ENCODE measurements around the gene ATF6B. TPM values are rescaled to one million over a fixed set of nuclear protein-coding genes. Genes with fewer than 3 reads are reported as not detected.
A peak's percentile ranks its signal among the peaks of the same experiment; 100 is the strongest.
"Not testable (repeated sequence)": the region's sequence is repeated elsewhere in the genome, so short reads cannot be mapped to it uniquely, and the experiment has no call there.

Gene ATF6B
- total RNA-seq, 1 experiment from 2014 or later, result 70.2 TPM

DNA sequence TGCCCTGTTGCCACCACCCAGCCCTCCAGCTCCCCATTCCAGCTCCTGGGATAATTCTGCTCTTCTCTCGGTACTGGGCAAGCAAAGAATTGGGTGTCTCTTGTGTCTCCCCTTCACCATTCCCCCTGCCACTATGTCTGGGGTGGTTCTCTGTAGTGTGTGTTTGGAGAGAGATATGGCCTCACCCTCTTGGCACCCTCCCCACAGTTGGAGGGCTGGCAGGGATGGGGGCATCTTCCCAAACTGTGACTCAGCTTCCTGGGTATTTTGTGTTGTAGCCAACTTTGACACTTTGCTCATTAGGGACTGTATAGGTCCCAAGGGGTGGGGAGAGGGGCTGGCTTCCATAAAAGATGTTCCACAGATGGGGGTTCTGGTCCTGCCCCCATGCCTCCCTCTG, 20.6 kb downstream of the ATF6B start:
- H3K4me3 ChIP-seq (ENCODE audit: low read depth, low read length, poor library complexity, severe bottlenecking), result no peak overlapping the region
- POLR2A ChIA-PET (ENCODE audit: low non-redundant PET), result no interaction called here

DNA sequence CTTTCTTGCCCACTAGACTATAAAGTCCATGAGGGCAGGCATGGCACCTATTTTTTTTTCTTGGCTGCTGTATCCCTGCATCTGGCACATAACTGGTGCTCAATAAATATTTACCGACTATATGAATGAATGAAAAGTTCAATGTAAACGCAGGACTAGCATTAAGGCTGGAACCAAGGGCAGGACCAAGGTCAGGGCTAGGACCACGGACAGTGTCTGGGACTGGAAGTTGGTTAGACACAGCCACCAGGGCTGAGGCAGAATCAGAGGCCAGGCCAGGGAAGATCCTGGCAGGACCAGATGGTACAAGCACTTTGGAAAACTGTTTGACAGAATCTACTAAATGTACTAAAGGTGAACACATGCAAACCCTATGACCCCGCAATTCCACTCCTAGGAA, 22.6 kb downstream of the ATF6B start:
- Histone ChIP-seq H3K4me1 (ENCODE audit: insufficient read depth, low read length, poor library complexity, severe bottlenecking) (peaks cover 14% of the 10 kb centered on the region), H3K27ac (ENCODE audit: low read depth, low read length, poor library complexity, severe bottlenecking) (no peak overlapping the region), H3K36me3 (ENCODE audit: insufficient read depth, low read length, poor library complexity, severe bottlenecking) (no peaks in the 10 kb centered on the region), H3K4me3 (ENCODE audit: low read depth, low read length, poor library complexity, severe bottlenecking) (no peak overlapping the region), H3K27me3 (replicated peaks; ENCODE audit: insufficient read depth, low read depth, low read length, poor library complexity) (peaks cover 5% of the 10 kb centered on the region), H3K9me3 (ENCODE audit: low read depth, low read length, poor library complexity, severe bottlenecking) (no peaks in the 10 kb centered on the region)
- POLR2A ChIA-PET (ENCODE audit: low non-redundant PET), result no interaction called here
- intact Hi-C loops (cut with micrococcal nuclease; ENCODE audit: unreplicated experiment), result no loop called here
- CTCF ChIA-PET, result no interaction called here
- TF ChIP-seq, protein P1, sequence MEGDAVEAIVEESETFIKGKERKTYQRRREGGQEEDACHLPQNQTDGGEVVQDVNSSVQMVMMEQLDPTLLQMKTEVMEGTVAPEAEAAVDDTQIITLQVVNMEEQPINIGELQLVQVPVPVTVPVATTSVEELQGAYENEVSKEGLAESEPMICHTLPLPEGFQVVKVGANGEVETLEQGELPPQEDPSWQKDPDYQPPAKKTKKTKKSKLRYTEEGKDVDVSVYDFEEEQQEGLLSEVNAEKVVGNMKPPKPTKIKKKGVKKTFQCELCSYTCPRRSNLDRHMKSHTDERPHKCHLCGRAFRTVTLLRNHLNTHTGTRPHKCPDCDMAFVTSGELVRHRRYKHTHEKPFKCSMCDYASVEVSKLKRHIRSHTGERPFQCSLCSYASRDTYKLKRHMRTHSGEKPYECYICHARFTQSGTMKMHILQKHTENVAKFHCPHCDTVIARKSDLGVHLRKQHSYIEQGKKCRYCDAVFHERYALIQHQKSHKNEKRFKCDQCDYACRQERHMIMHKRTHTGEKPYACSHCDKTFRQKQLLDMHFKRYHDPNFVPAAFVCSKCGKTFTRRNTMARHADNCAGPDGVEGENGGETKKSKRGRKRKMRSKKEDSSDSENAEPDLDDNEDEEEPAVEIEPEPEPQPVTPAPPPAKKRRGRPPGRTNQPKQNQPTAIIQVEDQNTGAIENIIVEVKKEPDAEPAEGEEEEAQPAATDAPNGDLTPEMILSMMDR (conservative IDR thresholded peaks at IDR 0.05; ENCODE audit: low read depth, low read length), result no peak
- no peak for TF ChIP-seq EZH2 (IDR thresholded peaks at IDR 0.05; ENCODE audit: borderline replicate concordance, low read depth, low read length, poor library complexity, severe bottlenecking)
- no peak for DNase-seq (ENCODE audit: low spot score)
- no TSS peak for BruUV-seq (replicated peaks)

More for the DNA sequence above, 20.6 kb downstream of the ATF6B start:
- peak; percentile 46 for DNase-seq (ENCODE audit: low spot score)
- H3K4me1 ChIP-seq (ENCODE audit: insufficient read depth, low read length, poor library complexity, severe bottlenecking), result peaks cover 14% of the 10 kb centered on the region
- H3K27me3 ChIP-seq (replicated peaks; ENCODE audit: insufficient read depth, low read depth, low read length, poor library complexity), result peaks cover 5% of the 10 kb centered on the region
- no peaks in the 10 kb centered on the region for H3K36me3 ChIP-seq (ENCODE audit: insufficient read depth, low read length, poor library complexity, severe bottlenecking)
- no peaks in the 10 kb centered on the region for H3K9me3 ChIP-seq (ENCODE audit: low read depth, low read length, poor library complexity, severe bottlenecking)
- CTCF ChIA-PET, result interaction anchor here (2.3 kb wide), 1 partner anchor 12 kb away, joined by 6 read pairs; no protein-coding TSS in a partner anchor
- TF ChIP-seq, protein P1 (conservative IDR thresholded peaks at IDR 0.05; ENCODE audit: low read depth, low read length), result no peak
- no peak for TF ChIP-seq EZH2 (IDR thresholded peaks at IDR 0.05; ENCODE audit: borderline replicate concordance, low read depth, low read length, poor library complexity, severe bottlenecking)
- H3K27ac ChIP-seq (ENCODE audit: low read depth, low read length, poor library complexity, severe bottlenecking), result no peak overlapping the region
- intact Hi-C loops (cut with micrococcal nuclease; ENCODE audit: unreplicated experiment), result no loop called here
- BruUV-seq (replicated peaks), result no TSS peak

DNA sequence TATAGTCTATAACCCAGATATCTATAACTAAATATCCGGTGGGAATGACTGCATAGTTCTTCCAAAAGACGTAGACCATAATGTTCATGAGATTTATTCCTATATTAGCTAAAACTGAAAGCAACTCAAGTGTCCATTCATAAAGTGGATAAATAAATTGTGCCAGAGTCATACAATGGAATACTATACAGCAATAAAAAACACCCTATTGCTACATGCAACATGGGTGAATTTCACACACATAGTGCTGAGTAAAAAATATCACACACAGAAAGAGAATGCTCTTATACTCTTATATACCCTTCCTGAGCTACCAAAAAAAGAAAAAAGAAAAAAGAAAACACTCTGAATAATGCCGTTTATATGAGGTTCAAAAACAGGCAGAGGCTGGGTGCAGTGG, 25.8 kb downstream of the ATF6B start:
- H3K36me3 ChIP-seq (ENCODE audit: insufficient read depth, low read length, poor library complexity, severe bottlenecking), result no peaks in the 10 kb centered on the region
- ChIA-PET POLR2A (ENCODE audit: low non-redundant PET) (no interaction called here), CTCF (no interaction called here)
- intact Hi-C loops (cut with micrococcal nuclease; ENCODE audit: unreplicated experiment), result no loop called here
- H3K9me3 ChIP-seq (ENCODE audit: low read depth, low read length, poor library complexity, severe bottlenecking), result no peaks in the 10 kb centered on the region
- no peak for TF ChIP-seq EZH2 (IDR thresholded peaks at IDR 0.05; ENCODE audit: borderline replicate concordance, low read depth, low read length, poor library complexity, severe bottlenecking)
- TF ChIP-seq, protein P1 (conservative IDR thresholded peaks at IDR 0.05; ENCODE audit: low read depth, low read length), result no peak
- BruUV-seq (replicated peaks), result no TSS peak
- peaks cover under 1% of the 10 kb centered on the region for H3K4me1 ChIP-seq (ENCODE audit: insufficient read depth, low read length, poor library complexity, severe bottlenecking)
- no peak for DNase-seq (ENCODE audit: low spot score)
- H3K4me3 ChIP-seq (ENCODE audit: low read depth, low read length, poor library complexity, severe bottlenecking), result no peak overlapping the region
- H3K27me3 ChIP-seq (replicated peaks; ENCODE audit: insufficient read depth, low read depth, low read length, poor library complexity), result peaks cover 7% of the 10 kb centered on the region
- no peak overlapping the region for H3K27ac ChIP-seq (ENCODE audit: low read depth, low read length, poor library complexity, severe bottlenecking)

DNA sequence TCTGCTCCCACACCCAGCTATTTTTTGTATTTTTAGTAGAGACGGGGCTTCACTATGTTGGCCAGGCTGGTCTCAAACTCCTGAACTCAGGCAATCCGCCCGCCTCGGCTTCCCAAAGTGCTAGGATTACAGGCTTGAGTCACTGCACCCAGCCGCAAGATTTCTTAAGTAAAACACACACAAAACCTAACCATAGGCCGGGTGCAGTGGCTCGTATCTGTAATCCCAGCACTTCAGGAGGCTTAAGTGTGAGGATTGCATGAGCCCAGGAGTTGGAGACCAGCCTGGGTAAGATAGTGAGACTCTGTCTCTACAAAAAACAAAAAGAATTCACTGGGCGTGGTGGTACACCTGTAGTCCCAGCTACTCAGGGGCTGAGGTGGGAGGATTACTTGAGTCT, 27.8 kb downstream of the ATF6B start:
- CTCF ChIA-PET; H3K9me3 ChIP-seq (ENCODE audit: low read depth, low read length, poor library complexity, severe bottlenecking); H3K4me1 ChIP-seq (ENCODE audit: insufficient read depth, low read length, poor library complexity, severe bottlenecking); DNase-seq (ENCODE audit: low spot score); intact Hi-C loops (cut with micrococcal nuclease; ENCODE audit: unreplicated experiment); POLR2A ChIA-PET (ENCODE audit: low non-redundant PET); BruUV-seq (replicated peaks); H3K27ac ChIP-seq (ENCODE audit: low read depth, low read length, poor library complexity, severe bottlenecking); H3K4me3 ChIP-seq (ENCODE audit: low read depth, low read length, poor library complexity, severe bottlenecking); H3K36me3 ChIP-seq (ENCODE audit: insufficient read depth, low read length, poor library complexity, severe bottlenecking): not testable (repeated sequence)
- H3K27me3 ChIP-seq (replicated peaks; ENCODE audit: insufficient read depth, low read depth, low read length, poor library complexity), result peaks cover 27% of the 10 kb centered on the region
